ENCODE data around the gene PPP1R16B.
"Not testable (repeated sequence)": the region's sequence is repeated elsewhere in the genome, so short reads cannot be mapped to it uniquely, and the experiment has no call there.

The PPP1R16B gene

DNA sequence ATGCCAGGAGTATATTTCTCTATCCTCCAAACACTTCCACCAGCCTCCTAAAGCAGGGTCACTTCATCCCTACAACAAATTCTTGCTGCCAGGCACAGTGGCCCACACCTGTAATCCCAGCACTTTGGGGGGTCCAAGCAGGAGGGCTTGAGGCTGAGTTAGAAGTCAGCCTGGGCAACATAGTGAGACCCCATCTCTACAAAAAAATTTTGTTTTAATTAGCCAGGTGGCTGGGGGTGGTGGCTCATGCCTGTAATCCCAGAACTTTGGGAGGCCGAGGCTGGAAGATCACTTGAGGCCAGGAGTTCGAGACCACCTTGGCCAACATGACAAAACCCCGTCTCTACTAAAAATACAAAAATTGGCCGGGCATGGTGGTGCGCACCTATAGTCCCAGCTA is 11.4 kb upstream of the PPP1R16B start:
- DNase-seq, result not testable (repeated sequence)

DNA sequence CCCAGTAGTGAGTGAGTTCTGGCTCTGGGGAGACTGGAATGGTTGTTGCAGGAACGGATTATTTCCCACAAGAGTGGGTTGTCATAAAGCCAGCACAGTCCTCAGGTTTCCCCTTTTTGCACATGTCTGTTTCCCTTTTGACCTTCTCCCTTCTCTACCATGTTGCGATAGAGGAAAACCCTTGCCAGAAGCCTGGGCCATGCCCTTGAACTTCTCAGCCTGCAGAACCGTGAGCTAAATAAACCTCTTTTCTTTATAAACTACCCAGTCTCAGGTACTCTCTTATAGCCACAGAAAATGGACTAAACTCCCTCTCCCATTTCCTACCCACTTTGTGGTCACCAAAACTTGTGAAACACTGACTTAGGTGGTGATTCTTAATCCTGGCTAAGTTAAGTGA is 7.2 kb upstream of the PPP1R16B start:
- peak in 1 of 2 donors; percentile 12 for DNase-seq

DNA sequence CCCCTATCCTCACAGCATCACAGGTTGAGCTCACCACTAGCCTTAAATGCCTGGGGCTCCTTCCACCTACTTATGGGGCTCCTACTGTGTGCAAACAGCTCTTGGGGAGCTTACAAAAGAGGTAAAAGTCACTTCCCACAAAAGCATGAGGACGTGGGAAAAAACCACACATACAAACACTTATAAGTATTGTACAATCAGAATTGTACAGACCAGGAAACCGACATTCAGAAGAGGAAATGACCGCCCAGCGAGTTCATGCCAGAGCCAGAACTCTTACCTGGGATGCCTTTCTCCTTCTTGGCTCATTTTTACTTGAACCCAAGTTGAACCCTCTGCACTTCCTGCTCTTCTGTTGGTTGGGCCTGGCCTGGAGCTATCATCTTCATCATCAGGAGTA is 6.3 kb upstream of the PPP1R16B start:
- peak; percentile 61 to 71 for DNase-seq

DNA sequence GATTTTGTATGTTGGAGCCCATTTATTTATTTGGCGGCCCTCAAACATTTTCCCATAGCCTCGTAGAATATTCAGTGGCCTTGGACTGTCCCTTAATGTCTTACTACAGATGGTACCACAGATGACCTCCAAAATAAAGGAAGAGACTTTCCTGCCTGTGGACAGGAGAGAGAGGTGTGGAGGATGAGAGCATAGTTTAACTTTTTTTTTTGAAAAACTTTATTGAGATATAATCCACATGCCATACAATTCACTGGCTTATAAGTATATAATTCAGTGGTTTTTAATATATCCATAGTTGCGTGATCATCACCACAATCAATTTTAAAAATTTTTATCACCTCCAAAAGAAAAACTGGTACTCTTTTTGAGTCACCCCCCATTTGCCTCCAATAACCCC is 4.6 kb upstream of the PPP1R16B start:
- no peak for DNase-seq

DNA sequence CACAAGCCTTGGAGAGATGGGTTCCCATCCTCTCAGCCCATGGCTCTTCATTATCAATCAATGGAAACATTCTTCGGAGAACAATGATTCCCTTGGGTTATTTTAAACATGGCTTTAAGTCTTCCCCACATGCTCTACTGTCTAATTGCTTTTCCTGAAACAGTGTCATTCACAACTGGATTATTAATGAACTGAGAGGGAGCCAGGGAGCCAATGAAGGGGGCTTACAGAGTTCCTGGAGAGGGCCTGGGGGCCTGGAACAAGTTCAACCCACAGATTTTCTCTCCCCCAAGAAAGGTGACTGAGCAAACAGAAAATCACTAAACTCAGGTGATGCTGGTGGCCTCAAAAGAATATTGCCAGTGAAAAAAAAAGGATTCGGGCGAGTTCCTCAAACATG is 1.3 kb upstream of the PPP1R16B start:
- DNase-seq, result no peak

DNA sequence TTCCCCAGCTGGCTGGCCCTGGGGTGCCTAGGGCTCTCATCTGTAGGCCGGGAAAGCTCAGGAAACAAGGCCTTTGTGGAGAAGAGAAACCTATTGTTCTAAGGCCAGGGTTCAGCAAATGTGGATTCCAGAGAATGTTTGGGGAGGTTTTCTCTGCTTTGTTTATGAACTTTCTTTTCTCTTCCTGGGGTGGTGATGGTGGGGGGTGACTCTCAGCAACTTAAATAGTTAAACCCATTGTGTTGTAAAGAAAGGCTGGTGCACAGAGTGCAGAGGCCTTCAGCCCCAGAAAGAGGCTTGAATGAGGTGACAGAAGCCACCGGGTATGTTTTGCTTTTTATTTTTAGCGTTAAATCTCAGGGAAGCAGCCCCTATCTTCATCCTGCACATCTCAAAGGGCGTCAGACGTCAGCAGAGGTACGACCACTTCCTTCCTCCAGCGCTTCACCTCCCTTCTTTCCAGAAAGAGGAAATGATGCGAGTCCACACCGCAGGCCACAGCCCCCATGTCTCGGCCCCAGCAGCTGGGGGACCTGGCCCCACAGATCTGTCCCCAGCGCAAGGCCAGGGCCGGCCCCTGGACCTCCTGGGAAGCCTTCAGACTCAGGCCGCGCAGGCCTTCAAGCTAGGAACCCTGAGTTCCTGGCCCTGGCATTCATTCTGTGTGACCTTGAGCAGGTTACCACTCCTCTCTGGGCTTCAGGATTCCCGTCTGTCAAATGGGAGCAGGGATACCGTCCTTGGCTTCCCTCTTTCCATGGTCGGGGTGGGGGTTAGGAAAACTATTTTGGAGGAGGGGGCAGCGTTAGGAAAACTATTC is 605 bp upstream of the PPP1R16B start:
- DNase-seq, result no peak

DNA sequence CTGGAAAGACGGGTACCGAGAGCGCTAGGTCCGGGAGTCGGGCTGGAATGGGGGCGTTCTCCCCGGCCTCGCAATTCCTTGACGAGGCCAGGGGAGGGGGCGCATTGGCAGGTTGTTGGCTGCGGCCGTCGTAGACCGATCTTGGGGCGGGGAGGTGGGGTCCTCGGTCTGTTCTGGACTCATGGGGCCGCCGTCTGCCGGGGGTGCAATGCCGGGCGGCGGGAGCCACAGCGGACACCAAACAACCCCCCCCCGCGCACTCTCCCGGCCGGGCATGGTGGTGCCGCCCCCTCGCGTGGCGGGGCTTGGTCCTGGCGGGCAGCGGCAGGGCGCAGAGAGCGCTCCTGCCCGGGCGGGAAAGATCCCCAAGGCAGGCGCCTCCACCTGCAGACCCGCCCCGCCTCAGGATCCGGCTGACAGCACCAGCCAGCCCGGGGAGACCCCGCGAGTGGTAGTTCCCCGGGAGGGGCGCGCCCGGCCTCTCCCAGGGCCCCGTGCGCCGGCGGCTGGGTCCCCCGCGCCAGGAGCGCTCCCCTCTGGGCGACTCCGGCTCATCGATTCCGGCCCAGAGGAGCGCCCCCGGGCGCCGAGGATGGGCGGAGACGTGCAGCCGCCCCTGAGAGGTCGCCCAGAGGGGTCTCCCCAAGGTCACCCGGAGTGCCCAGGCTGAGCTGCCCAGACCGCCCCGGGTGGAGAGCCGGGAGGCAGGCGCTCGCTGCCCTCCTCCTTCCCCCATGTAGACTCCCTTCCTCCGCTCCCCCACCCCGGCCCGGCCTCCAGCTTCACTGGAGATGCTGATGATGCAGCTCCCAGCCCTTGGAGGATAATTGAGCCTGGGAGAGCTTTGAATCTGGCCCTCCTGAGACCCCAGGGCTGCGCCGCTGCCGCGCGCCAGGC is 709 bp downstream of the PPP1R16B start:
- DNase-seq, result no peak

DNA sequence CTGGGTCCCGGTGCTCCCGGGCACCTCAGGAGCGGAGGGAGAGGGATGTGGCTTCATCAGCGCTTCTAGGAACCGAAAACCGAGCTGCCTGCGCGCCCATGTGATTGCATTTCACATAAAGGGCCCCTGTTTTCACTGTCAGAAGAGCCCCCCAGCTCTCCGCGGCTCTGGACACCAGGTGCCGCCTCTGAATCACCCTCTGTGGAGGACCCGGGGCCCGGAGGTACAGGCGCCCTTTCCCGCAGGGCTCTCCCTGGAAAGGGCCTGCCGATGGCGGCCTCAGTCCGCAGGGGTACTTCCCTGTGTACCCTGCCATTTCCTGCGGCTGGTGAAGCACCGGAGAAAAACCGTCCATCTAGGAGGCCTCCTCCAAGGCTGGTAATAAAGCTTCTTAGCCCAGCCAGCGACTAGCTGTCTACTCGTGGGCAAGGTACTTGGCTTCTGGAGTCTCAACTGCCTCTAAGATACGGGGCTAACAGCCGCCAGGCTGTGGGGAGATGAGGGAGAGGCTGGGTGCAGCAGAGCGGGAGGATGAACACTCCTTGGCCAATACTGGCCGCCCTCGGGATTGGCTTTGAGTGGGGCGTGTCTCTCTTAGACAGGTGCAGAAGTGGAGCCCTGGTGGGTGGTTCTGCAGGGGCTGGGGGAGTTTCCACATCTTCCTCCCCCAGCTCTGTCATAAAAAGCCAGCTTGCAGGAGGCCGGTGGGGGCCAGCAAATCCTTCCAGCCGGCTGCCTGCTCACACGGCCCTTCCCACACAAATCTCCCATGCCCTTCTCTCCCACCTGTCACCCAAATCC is 1.6 kb downstream of the PPP1R16B start:
- DNase-seq, result no peak

DNA sequence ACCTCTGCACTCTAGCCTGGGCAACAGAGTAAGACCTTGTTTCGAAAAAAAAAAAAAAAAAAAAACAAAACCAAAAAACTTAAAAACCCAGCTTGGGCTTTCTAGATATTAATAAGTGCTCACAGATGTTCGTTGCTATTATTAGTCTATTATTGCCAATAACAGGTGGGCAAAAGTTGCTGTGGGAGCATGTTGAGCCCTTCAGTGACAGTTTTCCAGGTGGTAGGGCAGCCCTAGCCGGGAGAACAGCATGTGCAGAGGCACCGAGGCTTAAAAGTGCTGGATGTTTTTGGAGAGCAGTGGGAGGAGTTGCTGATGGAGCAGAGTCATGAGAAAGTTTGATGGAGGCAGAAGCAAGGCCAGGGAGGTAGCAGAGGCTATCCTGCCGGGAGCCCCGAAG is 4.4 kb downstream of the PPP1R16B start:
- no peak for DNase-seq

DNA sequence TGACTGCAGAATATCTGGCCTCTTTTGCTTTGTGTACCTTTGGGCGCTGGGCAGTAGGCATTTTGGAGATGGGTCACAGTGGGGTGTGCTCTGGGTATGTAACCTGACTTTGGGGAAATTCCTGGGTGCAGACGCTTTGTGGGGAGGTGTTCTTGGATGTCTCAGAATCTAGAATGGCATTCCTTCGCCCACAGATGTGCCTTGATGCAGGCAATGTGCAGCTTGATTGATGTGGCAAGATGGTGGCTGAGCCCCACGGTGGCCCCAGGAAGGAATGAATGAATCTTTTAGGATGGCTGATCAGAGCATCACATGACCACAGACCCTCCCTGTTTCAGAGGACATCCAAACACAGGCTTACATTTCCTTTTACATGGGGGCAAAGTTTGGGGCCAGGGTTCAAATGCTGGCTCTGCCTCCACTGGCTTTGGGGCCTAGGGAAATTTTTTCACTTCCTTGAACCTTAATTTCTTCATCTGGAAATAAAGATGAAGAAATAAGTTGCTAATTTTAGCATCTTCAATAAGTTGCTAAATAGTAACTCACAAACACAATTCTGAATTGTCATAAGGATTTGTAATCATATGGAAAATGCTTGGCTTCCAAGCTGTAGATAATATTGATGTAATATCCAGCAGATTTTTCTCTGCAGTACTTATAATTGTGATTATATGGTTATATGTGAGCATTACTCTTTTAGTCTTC is 5.6 kb downstream of the PPP1R16B start:
- DNase-seq, result peak in 1 of 2 donors; percentile 60

DNA sequence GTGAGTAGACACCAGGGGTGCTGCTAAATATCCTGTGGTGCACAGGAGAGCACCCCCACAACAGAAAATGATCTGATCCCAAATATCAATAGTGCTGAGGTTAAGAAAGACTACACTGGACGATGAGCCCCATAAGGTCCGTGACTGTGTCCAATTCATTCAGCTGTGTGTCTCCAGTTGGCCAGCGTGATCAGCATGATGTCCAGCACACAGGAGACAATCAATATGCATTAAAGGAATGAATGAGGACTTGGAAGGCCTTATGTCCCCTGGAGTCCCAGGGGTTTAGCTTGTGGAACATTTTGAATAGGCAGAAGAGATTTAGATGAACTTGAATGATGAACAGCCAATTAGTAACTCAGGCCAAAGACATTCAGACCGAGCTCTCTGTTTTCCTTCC is 6.3 kb downstream of the PPP1R16B start:
- no peak for DNase-seq

DNA sequence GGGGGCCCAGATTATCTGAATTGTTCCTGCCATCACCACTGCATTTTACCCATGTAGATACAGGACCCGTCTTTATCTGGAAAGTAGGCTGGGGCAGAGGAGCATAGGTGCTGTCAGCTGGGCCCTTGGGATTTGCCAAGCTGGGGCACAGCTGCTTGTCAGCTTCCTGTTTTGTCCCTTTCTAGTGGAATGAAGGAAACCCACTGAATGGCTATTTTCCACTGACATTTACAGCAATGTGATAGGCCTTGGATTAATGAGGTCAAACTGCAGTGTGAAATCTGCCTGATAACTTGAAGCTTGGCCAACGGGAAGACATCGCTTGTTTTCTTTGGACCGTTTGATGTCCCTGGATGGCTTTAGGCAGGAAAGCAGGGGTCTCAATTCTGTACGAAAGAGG is 6.7 kb downstream of the PPP1R16B start:
- DNase-seq, result peak in 1 of 2 donors; percentile 2

DNA sequence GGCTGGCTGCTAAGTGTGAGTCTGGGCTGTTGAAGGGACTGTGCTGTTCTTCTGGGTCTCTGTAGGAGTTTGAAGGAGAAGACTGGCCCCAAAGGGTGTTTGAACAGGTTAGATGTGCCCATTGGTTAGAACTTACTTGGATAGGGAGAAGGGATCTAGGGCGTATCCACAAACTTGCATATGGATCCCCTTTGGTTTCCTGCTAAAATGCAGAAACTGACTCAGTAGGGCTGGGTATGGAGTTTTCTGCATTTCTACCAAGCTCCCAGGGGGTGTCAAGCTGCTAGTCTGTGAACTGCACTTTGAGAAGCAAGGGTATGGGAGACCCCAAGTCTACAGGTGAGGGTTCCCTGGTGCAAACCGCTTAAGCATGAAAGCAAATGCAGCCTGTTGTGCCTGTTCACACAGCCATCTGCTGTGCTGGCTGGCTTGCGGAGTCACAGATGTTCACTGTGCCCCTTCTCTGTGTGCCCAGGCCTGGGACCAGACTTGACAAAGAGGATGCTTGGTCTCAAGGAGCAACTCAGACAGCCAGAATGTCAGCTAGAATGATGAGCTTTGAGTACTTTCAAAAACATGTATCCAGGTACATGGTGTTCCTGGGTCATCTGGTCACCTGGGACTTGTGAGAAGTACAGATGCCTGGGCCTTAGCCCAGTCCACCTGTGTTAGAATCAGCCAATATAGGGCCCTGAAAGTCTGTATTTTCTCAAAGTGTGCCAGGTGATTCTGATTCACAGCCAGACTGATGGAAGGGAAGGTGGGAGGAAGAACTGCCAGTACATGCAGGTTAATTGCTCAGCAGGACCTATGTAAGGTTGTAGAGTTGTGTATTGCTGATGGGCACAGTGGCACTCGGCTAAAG is 7.4 kb downstream of the PPP1R16B start:
- DNase-seq, result no peak

DNA sequence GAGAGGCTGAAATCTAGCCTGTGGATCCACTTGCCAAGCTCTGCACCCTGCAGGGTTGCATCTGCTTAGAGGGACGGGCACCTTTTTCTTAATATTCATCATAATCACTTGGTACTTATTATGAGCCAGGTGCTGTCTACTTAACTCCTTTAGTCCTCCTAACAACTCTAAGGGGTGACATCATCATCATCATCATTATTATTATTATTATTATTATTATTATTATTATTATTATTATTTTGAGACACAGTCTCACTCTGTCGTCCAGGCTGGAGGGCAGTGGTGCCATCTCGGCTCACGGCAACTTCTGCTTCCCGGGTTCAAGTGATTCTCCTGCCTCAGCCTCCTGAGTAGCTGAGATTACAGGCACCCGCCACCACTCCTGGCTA is 8.1 kb downstream of the PPP1R16B start:
- not testable (repeated sequence) for DNase-seq

DNA sequence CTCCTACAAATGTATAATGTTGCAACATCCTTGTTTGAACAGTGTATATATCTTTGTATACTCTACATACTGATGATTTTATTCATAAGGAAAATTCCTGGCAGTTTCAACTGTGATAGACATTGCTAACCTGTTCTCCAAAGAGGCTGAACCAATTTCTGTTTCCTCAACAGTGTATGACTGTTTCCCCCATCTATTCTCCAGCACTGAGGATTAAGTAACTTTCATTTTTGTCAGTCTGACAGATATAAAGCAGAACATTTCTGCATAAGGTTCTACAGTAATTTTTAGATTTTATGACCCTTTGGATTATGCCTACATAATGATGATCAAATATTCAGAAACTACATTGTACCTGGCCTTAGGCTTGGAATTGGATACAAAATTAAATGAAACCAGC is 9.9 kb downstream of the PPP1R16B start:
- DNase-seq, result no peak

DNA sequence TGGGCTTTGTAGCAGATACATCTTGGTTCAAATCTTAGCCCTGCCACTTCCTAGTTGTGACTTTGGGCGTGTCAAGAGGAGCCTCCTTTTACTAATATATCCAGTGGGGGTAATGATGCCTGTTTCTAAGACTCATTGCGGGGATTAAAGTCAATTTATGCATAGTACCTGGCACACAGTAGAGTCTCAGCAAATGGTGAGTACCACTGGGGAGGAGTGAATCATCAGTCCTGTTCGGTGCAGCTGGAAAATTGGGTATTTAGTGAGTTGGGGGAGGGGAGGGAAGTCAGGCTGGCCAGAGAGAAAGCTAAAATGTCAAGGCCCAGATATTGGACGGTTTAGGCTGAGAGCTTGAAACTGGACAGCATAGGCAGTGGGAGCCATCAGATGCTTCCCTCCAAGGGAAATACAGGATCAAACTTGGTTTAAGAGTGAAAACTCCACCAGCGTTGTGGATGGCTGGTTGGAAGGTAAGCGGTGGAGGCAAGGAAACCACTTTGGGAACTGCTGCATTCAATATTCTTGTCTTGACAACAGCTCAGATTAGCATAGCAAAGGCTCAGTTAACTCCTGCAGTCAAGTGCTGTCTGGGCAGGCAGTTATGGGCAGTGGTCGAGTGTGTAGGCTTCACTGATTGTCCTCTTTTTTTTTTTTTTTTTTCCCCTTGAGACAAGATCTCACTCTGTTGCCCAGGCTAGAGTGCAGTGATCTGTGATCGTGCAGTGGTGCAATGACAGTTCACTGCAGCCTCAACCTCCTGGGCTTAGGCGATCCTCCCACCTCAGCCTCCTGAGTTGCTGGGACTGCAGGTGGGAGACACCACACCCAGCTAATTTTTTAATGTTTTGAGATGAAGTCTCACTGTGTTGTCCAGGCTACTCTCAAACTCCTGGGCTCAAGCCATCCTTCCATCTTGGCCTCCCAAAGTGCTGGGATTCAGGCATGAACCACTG is 12.9 kb downstream of the PPP1R16B start:
- DNase-seq, result no peak

DNA sequence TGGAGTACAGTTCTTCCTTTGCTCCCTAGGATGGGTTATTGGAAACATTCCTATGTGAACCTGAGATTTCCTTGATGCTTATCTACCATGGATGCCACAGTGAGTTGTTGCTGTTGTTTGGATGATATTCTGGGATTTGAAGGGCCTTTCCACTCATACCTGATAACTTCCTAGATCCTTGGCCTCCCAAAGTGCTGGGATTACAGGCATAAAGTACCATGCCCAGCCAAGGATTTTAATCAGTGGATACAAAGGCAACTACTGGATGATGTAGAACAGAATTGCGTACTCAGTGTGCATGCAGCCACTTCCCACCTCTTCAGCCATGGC is 20.0 kb downstream of the PPP1R16B start:
- no peak for DNase-seq

DNA sequence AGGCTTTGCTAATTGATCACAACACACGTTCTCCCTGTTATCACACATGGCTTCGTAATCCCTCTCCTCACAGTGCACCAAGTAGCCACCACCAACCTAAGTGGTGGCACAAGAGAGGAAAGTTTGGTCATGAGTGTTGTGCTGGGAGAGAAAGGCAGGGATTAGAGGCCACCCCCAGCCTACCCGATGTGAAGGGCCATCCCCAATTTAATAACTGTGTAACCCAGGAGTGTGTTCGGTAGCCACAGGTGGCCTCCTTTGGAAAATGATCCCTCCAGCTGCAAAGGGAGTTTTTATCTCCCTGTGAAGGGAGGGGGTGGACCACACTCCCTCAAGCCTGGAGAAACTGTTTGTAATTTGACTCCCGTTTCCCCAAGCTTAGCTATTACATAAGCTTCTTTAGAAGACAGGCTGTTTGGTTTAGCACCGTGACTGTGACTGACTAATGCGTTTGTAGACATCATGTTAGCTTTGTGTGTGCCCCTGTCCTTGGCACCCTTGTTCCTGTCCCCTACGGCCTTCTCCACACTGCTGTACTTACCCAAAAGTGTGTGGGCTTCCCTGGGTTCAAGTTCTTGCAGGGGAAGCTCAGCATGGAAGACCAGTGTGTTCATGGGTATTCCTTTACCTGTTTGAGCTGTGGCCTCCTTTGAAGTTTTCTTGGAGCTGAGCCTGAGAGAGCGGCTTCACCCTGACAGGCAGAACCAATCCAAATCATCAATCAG is 20.6 kb downstream of the PPP1R16B start:
- DNase-seq, result no peak

DNA sequence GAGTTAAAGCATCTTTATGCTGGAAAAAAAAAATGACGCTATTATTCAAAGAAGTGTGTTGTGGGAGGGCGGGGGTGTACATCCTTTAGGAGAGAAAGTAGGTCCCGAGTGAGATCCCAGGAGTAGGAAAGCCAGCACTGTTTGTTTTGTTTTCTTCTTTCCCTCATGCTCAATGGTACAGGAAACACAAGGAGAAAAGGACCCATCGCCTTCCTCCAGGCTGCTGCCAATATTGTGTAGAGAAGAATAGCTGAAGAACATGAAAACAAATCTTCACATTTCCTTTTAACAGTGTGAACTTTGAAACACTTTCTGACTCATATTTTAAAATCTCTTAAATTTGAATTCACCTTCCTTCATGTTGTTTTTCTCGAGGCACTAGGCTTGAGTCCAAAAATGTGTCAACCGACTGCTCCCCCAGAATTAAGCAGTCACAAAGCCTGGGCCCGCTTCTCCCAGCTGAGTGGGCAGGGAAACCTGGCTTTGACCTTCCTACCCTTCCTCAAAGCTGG is 22.3 kb downstream of the PPP1R16B start:
- DNase-seq, result no peak

All from inflammatory macrophage (primary cell).